Esophagus squamous epithelium (tissue), 4 donors: ENCODE measurements around the gene KLHL5.

ENCODE experiments used
- CTCF ChIP-seq, 6 experiments: fragments of 450-650 bp in 4 of 6; fragments of 200-600 bp in 2 of 6; sonication (generic) in 2 of 6; IDR thresholded peaks; one replicate each; pipeline ENCODE4 v1.5.1; 2016 to 2019; ENCODE audit warnings: antibody characterized with exemption in 6 of 6, mild to moderate bottlenecking in 4 of 6, moderate library complexity in 4 of 6
- POLR2A ChIP-seq, 4 donors: fragments of 450-650 bp; IDR thresholded peaks; one replicate each; pipeline ENCODE4 v1.6.1; 2017; ENCODE audit warnings: antibody characterized with exemption in 4 of 4, mild to moderate bottlenecking in 4 of 4, moderate library complexity in 3 of 4

DNA sequence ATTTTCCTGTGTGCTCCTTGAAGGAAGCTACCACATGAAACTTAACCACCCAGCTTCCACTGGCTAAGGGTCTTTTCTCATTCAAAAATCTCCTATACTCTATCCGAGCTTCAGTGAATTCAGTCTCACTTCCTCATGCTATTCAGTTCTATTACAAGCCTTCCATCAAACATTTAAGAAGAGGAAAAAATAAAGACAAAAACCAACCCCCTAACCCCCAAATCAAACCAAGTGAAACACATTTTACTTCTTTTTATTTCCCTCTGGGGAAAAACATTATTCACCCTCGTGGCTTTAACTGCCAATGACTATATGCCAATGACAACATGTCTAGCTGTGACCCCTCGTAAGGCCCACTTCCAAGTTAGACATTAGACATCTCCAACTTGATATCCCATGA is 104.1 kb downstream of the KLHL5 start:
- no peak for TF ChIP-seq POLR2A (IDR thresholded peaks at IDR 0.05)
- TF ChIP-seq CTCF (IDR thresholded peaks at IDR 0.05): no peak
